HG03039 (cell line): ENCODE results near the gene ADGRE3.
"Not testable (repeated sequence)": the region's sequence is repeated elsewhere in the genome, so short reads cannot be mapped to it uniquely, and the experiment has no call there.

Source experiments
- ATAC-seq: cut with Tn5 transposase; IDR thresholded peaks from one replicate; pipeline ENCODE4 v1.9.1; 2021; ENCODE audit warnings: mild to moderate bottlenecking, moderate library complexity; ENCODE audit not compliant: unreplicated experiment

The ADGRE3 gene

DNA sequence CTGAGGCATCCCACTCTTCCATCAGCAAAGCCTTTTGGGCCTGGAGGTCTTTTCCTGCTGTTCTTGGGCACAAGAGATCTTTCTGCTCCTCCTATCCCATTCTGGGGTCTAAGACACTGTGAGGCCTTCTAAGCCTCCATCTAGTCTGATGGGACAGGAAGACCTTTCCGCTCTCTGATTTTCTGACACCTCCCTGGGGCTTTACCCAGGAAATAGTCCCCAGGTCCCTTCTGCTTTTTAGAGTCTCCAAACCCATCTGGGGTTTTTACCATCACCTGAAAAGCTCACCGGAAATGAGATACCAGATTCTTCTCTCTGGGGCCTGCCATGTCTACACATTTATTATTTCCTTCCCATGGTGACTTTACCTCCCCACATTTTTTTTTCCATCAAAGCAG is 70.7 kb downstream of the ADGRE3 start:
- no peak for ATAC-seq

DNA sequence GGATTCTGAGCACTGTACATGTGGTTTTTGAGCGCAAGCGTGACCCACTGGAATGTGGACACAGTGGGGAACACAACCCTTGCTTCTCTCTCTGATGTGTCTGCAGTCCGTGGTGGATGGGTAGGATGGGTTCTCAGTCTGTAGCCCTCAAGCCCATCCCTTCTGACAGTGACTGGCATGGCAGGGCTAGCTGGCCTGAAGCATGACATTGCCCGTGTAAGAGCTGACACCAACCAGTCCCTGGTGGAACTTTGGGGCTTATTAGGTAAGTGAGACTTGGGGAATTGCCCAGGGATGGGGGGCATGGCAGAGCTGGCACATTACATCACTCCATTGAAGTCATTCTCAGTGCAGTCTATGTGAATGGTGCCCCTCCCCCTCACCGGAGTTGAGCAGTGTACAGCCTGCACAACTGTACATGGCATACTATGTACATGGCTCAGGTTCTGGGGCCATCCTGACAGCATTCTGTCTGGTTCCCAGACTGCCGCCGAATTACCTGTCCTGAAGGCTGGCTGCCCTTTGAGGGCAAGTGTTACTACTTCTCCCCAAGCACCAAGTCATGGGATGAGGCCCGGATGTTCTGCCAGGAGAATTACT is 75.0 kb downstream of the ADGRE3 start:
- no peak for ATAC-seq

DNA sequence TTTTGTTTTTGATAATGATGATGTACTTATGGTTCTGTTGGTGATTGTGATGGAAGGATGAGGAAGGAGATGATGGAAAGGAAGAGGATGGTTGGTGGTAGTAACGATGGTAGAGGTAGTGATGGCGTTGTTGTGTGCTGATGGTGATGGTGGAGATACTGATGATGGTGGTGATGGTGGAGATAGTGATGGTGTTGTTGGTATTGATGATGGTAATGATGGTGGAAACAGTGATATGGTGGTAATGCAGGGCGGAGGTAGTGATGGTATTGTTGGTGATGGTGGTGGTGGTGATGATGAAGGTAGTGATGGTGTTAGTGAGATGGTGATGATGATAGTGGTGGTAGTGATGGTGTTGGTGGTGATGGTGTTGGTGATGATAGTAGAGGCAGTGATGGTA is 79.1 kb downstream of the ADGRE3 start:
- ATAC-seq: no peak

DNA sequence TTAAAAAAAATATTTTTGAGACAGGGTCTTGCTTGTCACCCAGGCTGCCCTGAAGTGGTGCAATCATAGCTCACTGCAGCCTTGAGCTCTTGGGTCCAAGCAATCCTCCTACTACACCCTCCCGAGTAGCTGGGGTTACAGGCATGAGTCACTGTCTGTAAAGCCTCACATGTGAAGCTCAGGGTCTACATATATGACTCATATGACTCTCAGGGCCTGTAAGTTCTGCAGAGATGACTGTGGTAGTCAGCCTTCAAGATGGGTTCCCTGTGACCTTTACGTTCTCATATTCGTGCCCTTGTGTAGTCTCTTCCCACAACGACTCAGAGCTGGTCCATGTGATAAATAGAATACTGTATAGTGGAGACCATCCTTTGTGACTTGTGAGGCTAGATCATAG is 85.2 kb downstream of the ADGRE3 start:
- ATAC-seq: not testable (repeated sequence)

DNA sequence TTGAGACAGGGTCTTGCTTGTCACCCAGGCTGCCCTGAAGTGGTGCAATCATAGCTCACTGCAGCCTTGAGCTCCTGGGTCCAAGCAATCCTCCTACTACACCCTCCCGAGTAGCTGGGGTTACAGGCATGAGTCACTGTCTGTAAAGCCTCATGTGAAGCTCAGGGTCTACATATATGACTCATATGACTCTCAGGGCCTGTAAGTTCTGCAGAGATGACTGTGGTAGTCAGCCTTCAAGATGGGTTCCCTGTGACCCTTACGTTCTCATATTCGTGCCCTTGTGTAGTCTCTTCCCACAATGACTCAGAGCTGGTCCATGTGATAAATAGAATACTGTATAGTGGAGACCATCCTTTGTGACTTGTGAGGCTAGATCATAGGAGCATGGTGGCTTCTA is 89.5 kb downstream of the ADGRE3 start:
- ATAC-seq: peak; percentile 64

DNA sequence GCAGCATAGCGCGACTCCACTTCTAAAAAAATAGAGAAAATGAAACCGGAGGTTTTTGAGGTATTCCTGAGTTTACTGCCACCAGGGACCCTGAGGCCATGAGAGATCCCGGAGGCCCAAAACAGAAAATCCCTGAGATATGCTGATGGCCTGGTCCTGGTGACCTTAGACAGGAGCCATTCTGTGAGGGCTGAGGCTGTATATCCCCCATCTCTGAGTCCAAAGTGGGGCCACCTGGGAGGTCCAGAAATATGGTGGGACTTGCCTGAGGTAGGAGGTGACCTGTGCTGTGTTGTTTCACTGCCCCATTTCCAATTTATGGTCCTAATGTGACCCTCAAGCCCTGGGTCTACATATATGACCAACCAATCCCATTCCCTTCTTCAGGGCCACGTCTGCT is 90.3 kb downstream of the ADGRE3 start:
- not testable (repeated sequence) for ATAC-seq

DNA sequence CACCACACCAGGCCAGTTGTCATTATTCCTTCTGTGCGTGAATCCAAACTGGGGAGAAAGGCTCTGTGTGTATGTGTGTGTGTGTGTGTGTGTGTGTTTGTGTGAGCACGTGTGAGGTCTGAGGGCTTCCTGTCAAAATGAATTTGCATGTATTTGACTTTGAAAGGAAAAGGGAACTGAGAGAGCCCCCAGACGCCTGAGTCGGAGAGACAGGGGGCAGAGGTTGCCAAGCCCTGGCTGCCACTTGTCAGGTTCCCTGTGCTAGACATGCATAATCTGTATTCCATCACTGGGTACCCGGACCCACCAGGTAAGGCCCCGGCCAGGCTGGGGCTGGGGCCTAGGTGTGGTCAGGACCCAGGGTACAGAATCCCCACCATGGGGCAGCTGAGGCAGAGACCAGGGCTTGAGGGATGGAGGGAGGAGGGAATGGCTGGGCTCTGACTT is 91.7 kb downstream of the ADGRE3 start, which contains the start of gene CLEC17A:
Gene CLEC17A (plus strand): TSS at position 191 of the 447 bp plus-strand sequence. CDS start 77 bp downstream, at position 268.
- ATAC-seq: no peak

DNA sequence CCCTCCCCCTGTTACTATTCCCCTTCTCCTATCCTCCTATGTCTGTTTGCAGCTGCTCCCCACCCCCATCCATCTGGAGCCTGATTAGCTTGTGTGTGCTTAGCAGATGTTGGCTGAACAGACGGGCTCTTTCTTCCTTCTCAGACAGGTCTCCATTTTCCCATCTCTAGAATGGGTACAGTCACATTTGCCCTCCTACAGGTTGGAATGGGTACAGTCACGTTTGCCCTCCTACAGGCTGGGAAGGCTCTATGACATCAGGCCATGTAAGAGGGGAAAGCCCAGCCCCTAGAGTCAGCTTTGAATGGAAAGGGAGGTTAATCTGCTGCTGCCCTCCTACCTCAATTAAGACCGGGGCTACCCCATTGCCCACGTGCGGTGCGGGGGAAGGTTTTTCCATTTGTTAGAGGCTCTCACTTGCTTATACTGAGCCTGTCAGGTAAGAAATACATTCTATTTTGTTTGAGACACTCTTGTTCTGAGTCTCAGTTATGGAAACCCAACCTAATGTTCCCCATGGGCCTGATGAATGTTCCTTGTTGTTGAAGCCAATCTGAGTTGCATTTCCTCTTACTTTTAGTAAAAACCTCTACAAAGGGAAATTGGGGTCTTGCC is 93.9 kb downstream of the ADGRE3 start:
- no peak for ATAC-seq

DNA sequence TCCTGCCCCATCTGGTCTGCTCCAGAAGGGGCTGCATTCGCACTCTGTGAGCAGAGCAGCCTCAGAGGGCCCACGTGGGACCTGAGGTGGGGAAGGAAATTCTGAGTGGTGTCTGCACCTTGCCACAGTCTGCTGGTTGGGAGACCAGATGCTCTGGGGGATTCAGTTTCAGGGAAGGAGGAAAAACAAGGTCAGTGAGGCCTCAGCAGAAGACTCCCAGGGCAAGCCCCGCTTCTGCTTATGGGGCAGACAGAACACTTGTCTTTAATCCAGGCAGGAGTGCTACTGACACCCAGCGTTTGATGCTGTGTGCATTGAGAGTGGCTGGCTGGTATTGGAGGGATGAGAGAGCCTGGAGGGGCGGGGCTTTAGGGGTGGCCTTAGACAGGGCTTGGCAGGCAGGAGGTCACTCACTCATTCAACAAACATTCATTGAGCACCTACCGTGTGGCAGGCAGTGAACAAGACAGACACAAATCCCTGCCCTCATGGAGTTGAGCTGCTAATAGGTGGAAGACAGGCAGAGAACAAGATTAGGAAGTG is 96.7 kb downstream of the ADGRE3 start:
- no peak for ATAC-seq

DNA sequence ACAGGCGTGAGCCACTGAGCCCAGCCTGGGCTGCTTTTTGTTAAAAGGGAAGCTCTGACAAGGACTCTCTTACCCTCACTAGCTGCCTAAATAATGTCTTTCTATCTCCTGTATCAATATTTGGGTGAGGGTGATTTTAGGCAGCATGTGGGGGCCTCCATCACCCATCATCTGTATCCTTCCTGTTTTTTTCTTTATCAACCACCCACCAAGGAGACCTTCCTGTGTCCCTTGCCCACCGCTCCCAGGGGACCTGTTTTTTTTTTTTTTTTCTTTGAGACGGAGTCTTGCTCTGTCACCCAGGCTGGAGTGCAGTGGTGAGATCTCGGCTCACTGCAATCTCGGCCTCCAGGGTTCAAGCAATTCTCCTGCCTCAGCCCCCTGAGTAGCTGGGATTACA is 97.4 kb downstream of the ADGRE3 start:
- ATAC-seq: no peak

DNA sequence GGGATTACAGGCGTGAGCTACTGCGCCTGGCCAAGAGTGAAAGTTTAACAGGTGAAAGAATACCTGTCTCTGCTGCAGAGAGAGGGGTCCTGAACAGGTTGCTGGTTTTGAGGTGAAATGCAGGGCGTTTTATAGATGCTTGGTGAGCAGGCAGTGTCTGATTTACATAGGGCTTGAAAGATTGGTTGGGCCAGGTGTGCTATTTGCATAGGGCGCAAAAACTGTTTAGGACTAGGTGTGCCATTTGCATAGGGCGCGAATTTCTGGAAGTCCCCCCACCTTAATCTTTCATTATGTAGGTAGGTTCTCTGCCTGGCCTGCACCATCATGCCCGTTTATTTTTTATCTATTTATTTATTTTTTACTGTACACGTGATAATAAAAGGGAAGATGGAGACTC is 98.3 kb downstream of the ADGRE3 start:
- ATAC-seq: no peak

DNA sequence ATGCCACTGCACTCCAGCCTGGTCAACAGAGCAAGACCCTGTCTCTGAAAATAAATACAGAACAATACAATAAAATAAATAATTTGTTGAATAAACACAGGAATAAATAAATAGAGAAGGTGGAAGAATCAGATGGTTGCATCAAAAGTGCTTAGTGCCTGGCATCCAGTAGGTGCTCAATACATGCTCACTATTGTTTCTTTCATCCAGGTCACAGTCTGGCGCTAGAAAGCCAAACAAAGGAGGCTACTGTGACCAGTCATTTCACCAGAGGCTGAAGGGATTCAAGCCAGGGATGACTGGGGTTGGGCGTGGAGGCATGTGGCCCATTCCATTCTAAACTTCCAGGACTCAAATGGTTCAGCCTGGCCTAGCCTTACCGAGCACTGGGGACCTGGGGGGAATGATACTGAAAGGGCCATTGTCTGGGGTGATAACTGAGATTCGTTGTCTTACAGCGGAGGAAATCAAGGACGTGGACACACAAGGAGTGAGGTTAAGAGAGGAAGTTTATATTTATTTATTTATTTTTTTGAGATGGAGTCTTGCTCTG is 99.1 kb downstream of the ADGRE3 start:
- ATAC-seq: no peak

DNA sequence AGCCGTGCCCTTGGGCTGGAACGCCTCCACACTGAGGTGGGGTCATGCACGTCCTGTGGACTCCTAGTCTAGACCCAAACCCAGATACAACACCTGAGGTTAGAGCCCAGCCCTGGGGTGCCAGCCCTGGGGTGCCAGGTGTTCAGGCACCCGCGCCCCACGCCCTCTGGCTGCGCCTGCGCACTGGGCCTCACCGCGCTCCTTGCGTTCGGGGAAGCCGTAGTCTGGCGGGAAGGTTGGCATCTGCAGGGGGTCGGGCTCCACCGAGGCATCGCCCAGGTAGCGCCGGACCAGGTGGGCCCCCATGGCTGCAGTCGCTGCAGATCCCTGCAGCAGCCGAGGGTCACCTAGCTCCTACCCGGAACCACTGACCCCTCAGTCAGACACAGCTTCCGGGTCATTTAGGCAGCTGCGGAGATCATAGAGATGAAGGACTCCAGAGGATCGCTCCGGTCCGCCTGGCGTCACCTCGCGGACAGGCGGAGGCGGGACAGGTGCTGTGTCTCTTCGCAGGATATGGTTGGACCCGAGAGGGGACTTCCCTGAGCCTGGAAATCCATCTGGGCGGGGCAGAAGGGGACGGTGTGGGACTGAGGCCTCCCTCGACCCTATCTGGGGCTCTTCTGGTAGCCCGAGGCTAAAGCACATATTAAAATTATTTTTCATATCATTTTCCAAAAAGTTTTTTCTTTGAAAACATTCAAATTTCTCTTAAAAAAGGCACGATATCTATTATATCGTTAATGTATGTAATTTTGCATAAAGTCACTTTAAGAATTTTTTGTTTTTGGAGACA is 102.8 kb downstream of the ADGRE3 start, which contains the start of gene NDUFB7:
Gene NDUFB7 (minus strand): TSS at position 372 of the 796 bp plus-strand sequence. CDS start 66 bp downstream, at position 306.
- ATAC-seq: peak; percentile 69

DNA sequence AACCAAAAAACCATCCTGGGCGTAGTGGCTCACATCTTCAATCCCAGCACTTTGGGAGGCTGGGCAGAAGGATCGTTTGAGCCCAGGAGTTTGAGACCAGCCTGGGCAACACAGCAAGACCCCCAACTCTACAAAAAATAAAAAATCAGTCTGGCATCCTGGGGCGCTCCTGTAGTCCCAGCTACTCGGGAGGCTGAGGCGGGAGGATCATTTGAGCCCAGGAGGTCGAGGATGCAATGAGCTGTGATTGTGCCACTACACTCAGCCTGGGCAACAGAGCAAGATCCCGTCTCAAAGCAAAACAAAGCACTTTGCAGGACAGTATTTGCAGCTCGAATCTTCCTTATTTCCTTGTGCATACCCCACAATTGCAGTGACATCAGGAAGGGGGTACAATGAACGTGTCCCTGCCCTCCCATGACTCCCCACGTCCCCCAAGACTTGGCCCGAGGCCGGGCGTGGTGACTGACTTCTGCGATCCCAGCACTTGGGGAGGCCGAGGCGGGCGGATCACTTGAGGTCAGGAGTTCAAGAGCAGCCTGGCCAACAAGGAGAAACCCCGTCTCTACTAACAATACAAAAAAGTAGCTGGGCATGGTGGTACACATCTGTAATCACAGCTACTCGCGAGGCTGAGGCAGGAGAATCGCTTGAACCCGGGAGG is 103.6 kb downstream of the ADGRE3 start:
- ATAC-seq: no peak
